CD14-positive monocyte (primary cell): ENCODE data around the gene AIFM3. TPM values are rescaled to one million over a fixed set of nuclear protein-coding genes. Genes with fewer than 3 reads are reported as not detected.

Source experiments
- DNase-seq, 3 donors: peaks; one replicate each; pipeline ENCODE4 v3.0.0-alpha.2; 2011 to 2022
- H2AFZ ChIP-seq: 2 replicates; pipeline ENCODE4 v1.6.0; 2012; ENCODE audit warnings: mild to moderate bottlenecking, low read depth, low read length, inconsistent platforms; ENCODE audit not compliant: insufficient read depth, poor library complexity, severe bottlenecking
- H3K27ac ChIP-seq, 2 donors: 1 replicate in 1 of 2; 2 replicates in 1 of 2; pipeline ENCODE4 v1.5.1; 2012 to 2013; ENCODE audit warnings: low read length in 2 of 2, control low read depth in 1 of 2, inconsistent platforms in 1 of 2, low read depth in 1 of 2, mild to moderate bottlenecking in 1 of 2
- H3K27me3 ChIP-seq, 2 donors: one replicate each; pipeline versions ENCODE4 v1.6.0 to v1.6.1; 2011 to 2013; ENCODE audit warnings: low read length in 2 of 2; ENCODE audit not compliant: control insufficient read depth in 2 of 2, insufficient read depth in 2 of 2
- H3K36me3 ChIP-seq, 2 donors: replicated peaks in 1 of 2; 1 replicate in 1 of 2; 2 replicates in 1 of 2; pipeline versions ENCODE4 v1.5.1 to v1.6.1; 2012 to 2013; ENCODE audit warnings: low read length in 2 of 2, control low read depth in 1 of 2, inconsistent platforms in 1 of 2, mild to moderate bottlenecking in 1 of 2; ENCODE audit not compliant: insufficient read depth in 2 of 2, control insufficient read depth in 1 of 2
- H3K4me1 ChIP-seq, 2 donors: 1 replicate in 1 of 2; 2 replicates in 1 of 2; pipeline versions ENCODE4 v1.5.1 to v1.6.1; 2012 to 2013; ENCODE audit warnings: low read length in 2 of 2, control low read depth in 1 of 2, inconsistent platforms in 1 of 2, mild to moderate bottlenecking in 1 of 2, moderate library complexity in 1 of 2; ENCODE audit not compliant: insufficient read depth in 2 of 2, control insufficient read depth in 1 of 2
- H3K4me2 ChIP-seq: replicated peaks from 2 replicates; pipeline ENCODE3; 2012; ENCODE audit warnings: low read length, moderate library complexity, mild to moderate bottlenecking; ENCODE audit not compliant: poor library complexity, severe bottlenecking; ENCODE audit errors: extremely low read depth
- H3K4me3 ChIP-seq, 3 experiments: fragments of 200-600 bp in 1 of 3; sonication (generic) in 1 of 3; replicated peaks in 1 of 3; 1 replicate in 2 of 3; 2 replicates in 1 of 3; pipeline ENCODE4 v1.5.1; 2011 to 2013; ENCODE audit warnings: low read length in 3 of 3, mild to moderate bottlenecking in 3 of 3, control low read depth in 2 of 3, low read depth in 2 of 3, inconsistent platforms in 1 of 3, moderate library complexity in 1 of 3
- H3K79me2 ChIP-seq: 2 replicates; pipeline ENCODE4 v1.6.0; 2012; ENCODE audit warnings: mild to moderate bottlenecking, control low read depth, inconsistent platforms, low read length, moderate library complexity; ENCODE audit not compliant: insufficient read depth
- H3K9ac ChIP-seq: 2 replicates; pipeline ENCODE4 v1.6.0; 2017; ENCODE audit warnings: low read length, mild to moderate bottlenecking; ENCODE audit not compliant: insufficient read depth, poor library complexity, severe bottlenecking
- H3K9me3 ChIP-seq, 2 donors: replicated peaks in 1 of 2; 1 replicate in 1 of 2; 2 replicates in 1 of 2; pipeline versions ENCODE4 v1.5.1 to v1.6.1; 2012 to 2013; ENCODE audit warnings: low read length in 2 of 2, control low read depth in 1 of 2; ENCODE audit not compliant: control insufficient read depth in 1 of 2, insufficient read depth in 1 of 2
- H4K20me1 ChIP-seq: 2 replicates; pipeline ENCODE4 v1.6.0; 2012; ENCODE audit warnings: mild to moderate bottlenecking, low read length, control low read depth, moderate library complexity; ENCODE audit not compliant: insufficient read depth
- H3K27ac Mint-ChIP-seq, 7 donors: one replicate each; pipeline ENCODE4 v1.8.0; 2020; ENCODE audit warnings: mild to moderate bottlenecking in 7 of 7, mixed read lengths in 7 of 7, moderate library complexity in 6 of 7, inconsistent platforms in 2 of 7
- H3K27me3 Mint-ChIP-seq, 3 donors: one replicate each; pipeline ENCODE4 v1.8.0; 2021 to 2022; ENCODE audit warnings: low read depth in 3 of 3, mild to moderate bottlenecking in 3 of 3, mixed read lengths in 3 of 3, moderate library complexity in 3 of 3, inconsistent platforms in 1 of 3
- H3K36me3 Mint-ChIP-seq, 2 donors: one replicate each; pipeline ENCODE4 v1.8.0; 2020; ENCODE audit warnings: mixed read lengths in 2 of 2, inconsistent platforms in 1 of 2, mild to moderate bottlenecking in 1 of 2
- H3K4me1 Mint-ChIP-seq: one replicate; pipeline ENCODE4 v1.8.0; 2020; ENCODE audit warnings: mild to moderate bottlenecking, mixed read lengths
- H3K4me3 Mint-ChIP-seq, 2 donors: one replicate each; pipeline ENCODE4 v1.8.0; 2020; ENCODE audit warnings: mild to moderate bottlenecking in 2 of 2, mixed read lengths in 2 of 2, moderate library complexity in 1 of 2
- H3K9me3 Mint-ChIP-seq, 7 donors: one replicate each; pipeline ENCODE4 v1.8.0; 2020 to 2022; ENCODE audit warnings: mixed read lengths in 7 of 7, mild to moderate bottlenecking in 6 of 7, moderate library complexity in 6 of 7, inconsistent platforms in 2 of 7
- CTCF ChIP-seq: fragments of 200-600 bp; IDR thresholded peaks from one replicate; pipeline ENCODE4 v1.8.0; 2022; ENCODE audit warnings: antibody characterized with exemption, mild to moderate bottlenecking
- WGBS: methylation state at CpG from one replicate; pipeline ENCODE4 v1.1.5; 2013; ENCODE audit warnings: missing lambda C conversion rate; ENCODE audit not compliant: insufficient coverage; 5-methylcytosine and 5-hydroxymethylcytosine counted together
- intact Hi-C, 2 donors: fragments of 100-400 bp; cut with micrococcal nuclease; formaldehyde crosslinking; loops; one replicate each; pipeline versions ENCODE4 v1.15.0 to v1.15.1; 2023
- polyA plus RNA-seq, 3 donors: library from polyadenylated mRNA; depleted of rRNA in 1 of 3; unstranded in 2 of 3; stranded (reverse) in 1 of 3; fragments of 300-500 nt in 2 of 3; fragments of >200 nt in 1 of 3; fragmentation: Illumina TruSeq in 2 of 3; gene quantifications; 1 replicate in 2 of 3; 2 replicates in 1 of 3; pipeline ENCODE4 v1.2.3, GENCODE V29; 2012 to 2021

Gene AIFM3
- polyA plus RNA-seq, 3 donors = 2.1 to 40.9 (median 2.3) TPM

- H4K20me1 ChIP-seq = no peaks in the 10 kb centered on the region
- peaks cover 46 to 80% of the 10 kb centered on the region in 2 donors for H3K36me3 Mint-ChIP-seq
- peak overlapping the region in 1 of 7 donors; percentile 8 for H3K27ac Mint-ChIP-seq
- H3K27me3 Mint-ChIP-seq = peaks cover 0 to 6% (median 0%) of the 10 kb centered on the region in 3 donors
- WGBS = 94% methylated on average over 20 of the region's 23 CpGs
- H3K9ac ChIP-seq = no peak overlapping the region
- H3K9me3 Mint-ChIP-seq = no peaks in the 10 kb centered on the region
- intact Hi-C loops = no loop called here
- H2AFZ ChIP-seq = no peak overlapping the region
- H3K4me3 Mint-ChIP-seq = peak overlapping the region in 1 of 2 donors; percentile 24
- no peak for TF ChIP-seq CTCF
- no peak overlapping the region for H3K4me2 ChIP-seq
- H3K27ac ChIP-seq = no peak overlapping the region
- peaks cover 4% of the 10 kb centered on the region for H3K4me1 Mint-ChIP-seq
- no peak overlapping the region for H3K4me3 ChIP-seq
- peaks cover 4% of the 10 kb centered on the region for H3K79me2 ChIP-seq
- H3K27me3 ChIP-seq = no peaks in the 10 kb centered on the region
- peaks cover 2 to 5% of the 10 kb centered on the region in 2 donors for H3K4me1 ChIP-seq
- H3K36me3 ChIP-seq = peaks cover 81 to 97% of the 10 kb centered on the region in 2 donors
- no peak for DNase-seq
- no peaks in the 10 kb centered on the region for H3K9me3 ChIP-seq
Observed at GRCh38 chr22:20995329-20996030, 28.4 kb downstream of the AIFM3 start.

GRCh38 chr22:20996031-20996410, 29.0 kb downstream of the AIFM3 start:
- 92% methylated on average over 10 of the region's 10 CpGs for WGBS
- intact Hi-C loops = no loop called here
- no peak overlapping the region for H2AFZ ChIP-seq
- H3K27ac Mint-ChIP-seq = peak overlapping the region in 3 of 7 donors; percentile 33 to 64 (median 41)
- H4K20me1 ChIP-seq = no peaks in the 10 kb centered on the region
- no peak overlapping the region for H3K4me2 ChIP-seq
- peaks cover 9% of the 10 kb centered on the region for H3K79me2 ChIP-seq
- no peak for DNase-seq
- H3K27me3 ChIP-seq = no peaks in the 10 kb centered on the region
- H3K27ac ChIP-seq = no peak overlapping the region
- peaks cover 80 to 92% of the 10 kb centered on the region in 2 donors for H3K36me3 ChIP-seq
- H3K9me3 Mint-ChIP-seq = no peaks in the 10 kb centered on the region
- peaks cover 0 to 6% (median 0%) of the 10 kb centered on the region in 3 donors for H3K27me3 Mint-ChIP-seq
- no peak overlapping the region for H3K9ac ChIP-seq
- no peak overlapping the region for H3K4me3 ChIP-seq
- H3K36me3 Mint-ChIP-seq = peaks cover 41 to 75% of the 10 kb centered on the region in 2 donors
- peaks cover 8 to 11% of the 10 kb centered on the region in 2 donors for H3K4me1 ChIP-seq
- no peaks in the 10 kb centered on the region for H3K9me3 ChIP-seq
- no peak overlapping the region for H3K4me3 Mint-ChIP-seq
- peaks cover 9% of the 10 kb centered on the region for H3K4me1 Mint-ChIP-seq
- no peak for TF ChIP-seq CTCF
